ENCODE results near the gene GJC2. TPM values are rescaled to one million over a fixed set of nuclear protein-coding genes. Genes with fewer than 3 reads are reported as not detected.

The GJC2 gene
- total RNA-seq, 1 experiment from 2014 or later = 0.72 TPM

- DNase-seq (ENCODE audit: extremely low read depth, low read depth) = no peak
Observed at GRCh38 chr1:228112167-228112566, 37.6 kb upstream of the GJC2 start.

DNA sequence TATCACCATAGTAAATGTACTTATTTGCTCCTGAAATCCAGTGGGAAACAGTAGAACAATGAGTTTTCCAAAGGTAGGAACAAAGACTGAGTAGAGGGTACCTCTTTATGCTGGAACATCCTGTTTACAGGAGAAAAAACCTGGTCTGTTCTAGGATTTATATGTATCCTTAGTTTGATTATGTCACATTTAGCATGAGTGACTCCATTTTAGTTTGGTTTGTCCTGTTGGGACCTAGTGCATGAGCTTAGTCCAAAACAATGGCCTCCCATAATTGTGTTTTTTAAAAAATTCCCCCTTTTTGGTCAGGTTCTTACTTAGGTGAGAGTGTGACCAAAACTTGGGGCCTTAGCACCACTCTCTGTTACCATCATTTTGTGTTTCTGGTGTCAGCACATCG, 37.1 kb upstream of the GJC2 start:
- DNase-seq (ENCODE audit: extremely low read depth, low read depth) = no peak

GRCh38 chr1:228114827-228115226, 34.9 kb upstream of the GJC2 start:
- DNase-seq (ENCODE audit: extremely low read depth, low read depth) = no peak

DNA sequence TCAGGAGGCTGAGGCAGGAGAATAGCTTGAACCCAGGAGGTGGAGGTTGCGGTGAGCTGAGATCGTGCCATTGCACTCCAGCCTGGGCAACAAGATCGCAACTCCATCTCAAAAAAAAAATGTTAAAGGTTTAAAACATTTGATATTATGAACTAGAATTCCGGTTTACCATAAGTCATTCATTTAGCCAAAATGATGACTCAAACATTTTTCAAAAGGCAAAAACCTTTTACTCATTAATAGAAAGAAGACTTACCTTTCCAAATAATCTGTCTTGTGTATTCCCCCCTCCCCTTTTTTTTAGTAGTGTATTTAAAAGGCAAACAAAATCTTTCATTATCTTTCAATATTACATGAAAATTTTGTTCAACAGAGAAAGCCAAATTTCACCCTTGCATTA, 32.4 kb upstream of the GJC2 start:
- no peak for DNase-seq (ENCODE audit: extremely low read depth, low read depth)

DNA sequence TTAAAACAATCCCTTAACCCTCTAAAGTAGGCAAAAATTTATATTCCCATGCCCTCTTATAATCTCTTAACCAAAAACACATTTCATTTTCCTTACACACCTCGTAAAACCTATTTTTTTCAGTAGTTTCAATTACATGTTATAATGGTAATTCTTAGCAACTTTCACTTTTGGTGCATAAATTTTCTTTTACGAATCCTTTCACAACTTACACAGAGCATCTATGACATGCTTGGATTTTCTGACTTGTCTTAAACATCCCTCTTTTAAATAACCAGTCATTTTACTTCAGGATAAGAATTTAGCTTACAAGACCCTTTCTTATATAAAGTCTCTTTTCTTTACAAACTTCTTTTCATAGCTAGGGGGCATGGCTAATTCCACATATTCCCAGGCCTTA, 31.7 kb upstream of the GJC2 start:
- no peak for DNase-seq (ENCODE audit: extremely low read depth, low read depth)

- no peak for DNase-seq (ENCODE audit: extremely low read depth, low read depth)
Observed at GRCh38 chr1:228120351-228120750, 29.4 kb upstream of the GJC2 start.

GRCh38 chr1:228120857-228121489, 28.8 kb upstream of the GJC2 start:
- no peak for DNase-seq (ENCODE audit: extremely low read depth, low read depth)

DNA sequence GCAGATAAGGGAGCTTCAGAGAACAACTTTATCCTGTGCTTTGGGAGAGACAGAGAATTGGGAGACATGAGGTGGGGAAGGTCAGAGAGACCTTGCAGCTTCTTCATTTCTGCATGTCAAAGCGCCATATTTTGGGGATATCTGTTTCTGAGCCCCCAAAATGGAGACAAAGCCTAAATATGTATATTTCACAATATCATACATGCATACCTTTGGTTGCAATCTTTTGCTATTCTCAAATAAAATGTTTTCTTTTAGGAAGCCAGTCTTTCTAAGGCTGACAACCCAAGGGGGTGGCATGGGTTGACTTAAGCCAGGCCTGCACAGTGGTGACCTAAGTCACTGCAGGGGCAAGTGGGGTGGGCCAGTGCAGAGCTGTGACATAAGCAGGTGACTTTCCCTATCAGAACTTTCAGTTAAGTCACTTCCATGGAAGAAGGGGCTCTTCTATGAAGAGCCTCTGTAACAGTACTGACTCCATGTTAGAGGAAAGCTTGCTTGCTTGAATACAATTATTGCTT, 26.7 kb upstream of the GJC2 start:
- DNase-seq (ENCODE audit: extremely low read depth, low read depth) = no peak

DNA sequence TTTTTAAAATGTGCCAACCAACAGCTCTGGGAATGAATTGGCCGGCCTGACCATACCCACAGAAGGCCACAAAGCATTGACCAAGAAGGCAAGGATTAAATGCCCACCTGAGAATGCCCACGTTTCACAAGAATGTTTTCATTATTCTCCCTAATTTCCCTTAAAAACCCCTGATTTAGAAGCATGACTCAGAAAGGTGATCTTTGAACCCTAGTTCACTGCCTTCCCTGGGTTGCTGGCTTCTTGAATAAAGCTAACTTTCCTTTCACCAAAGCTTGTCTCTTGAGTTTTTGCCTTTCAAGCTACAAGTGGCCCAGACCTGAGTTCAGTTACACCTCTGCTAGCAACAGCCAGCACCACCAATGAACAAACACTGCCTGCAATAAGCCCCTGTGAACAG, 26.2 kb upstream of the GJC2 start:
- no peak for DNase-seq (ENCODE audit: extremely low read depth, low read depth)

DNA sequence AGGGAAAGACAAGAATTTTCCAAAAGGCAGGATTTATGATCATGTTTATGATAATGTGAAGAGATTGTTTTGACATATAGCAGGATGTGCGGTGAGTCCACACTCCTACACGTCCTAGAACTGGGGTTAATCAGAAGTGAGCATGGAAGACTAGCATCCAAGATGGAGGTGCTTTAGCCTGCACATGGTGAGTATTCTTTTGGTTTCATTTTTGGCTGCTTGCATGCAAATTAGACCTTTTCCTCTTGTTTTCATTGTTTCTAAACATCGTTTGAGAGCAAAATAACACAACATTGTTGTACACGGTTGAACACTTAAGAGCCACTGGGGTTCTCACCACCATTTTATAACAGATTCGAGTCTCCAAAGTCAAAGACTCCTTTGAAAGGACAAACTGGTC, 24.5 kb upstream of the GJC2 start:
- DNase-seq (ENCODE audit: extremely low read depth, low read depth) = no peak

- no peak for DNase-seq (ENCODE audit: extremely low read depth, low read depth)
Observed at GRCh38 chr1:228131766-228132165, 18.0 kb upstream of the GJC2 start.

- DNase-seq (ENCODE audit: extremely low read depth, low read depth) = no peak
Observed at GRCh38 chr1:228134591-228134990, 15.1 kb upstream of the GJC2 start.

DNA sequence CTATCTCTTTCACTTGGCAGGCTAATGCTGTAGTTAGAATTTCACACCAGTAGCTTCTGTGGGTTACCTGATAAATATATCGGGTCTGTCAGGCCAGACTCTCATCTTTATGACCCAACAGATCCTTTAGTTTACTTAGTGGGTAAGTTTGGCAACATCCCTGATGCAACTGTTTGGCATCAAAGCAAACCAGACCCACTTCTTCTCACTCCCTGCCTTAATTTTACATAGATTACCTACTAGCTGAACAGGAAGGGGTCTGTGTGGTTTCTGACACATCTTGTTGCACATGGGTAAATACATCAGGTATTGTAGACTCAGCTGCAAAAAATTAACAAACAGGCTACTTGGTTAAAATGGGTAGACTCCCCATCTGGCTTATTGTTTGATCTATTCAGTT, 12.8 kb upstream of the GJC2 start:
- no peak for DNase-seq (ENCODE audit: extremely low read depth, low read depth)

DNA sequence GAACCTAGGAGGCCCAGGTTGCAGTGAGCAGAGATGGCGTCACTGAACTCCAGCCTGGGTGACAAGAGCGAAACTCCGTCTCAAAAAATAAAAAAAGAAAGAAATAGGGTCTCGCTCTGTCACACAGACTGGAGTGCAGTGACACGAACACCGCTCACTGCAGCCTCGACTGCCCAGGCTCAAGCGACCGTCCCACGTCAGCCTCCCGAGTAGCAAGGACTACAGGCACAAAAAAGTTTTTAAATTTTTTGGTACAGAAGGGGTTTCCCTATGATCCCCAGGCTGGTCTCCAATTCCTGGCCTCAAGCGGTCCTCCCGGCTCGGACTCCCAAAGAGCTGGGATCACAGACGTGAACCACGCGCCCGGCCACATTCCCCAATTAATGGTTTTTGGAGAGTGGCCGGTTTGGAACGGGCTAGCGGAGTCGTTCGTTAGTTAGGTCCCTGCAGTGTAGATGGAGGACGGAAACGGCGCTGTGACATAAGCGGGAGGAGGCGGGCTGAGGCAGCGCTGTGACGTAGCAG, 10.3 kb upstream of the GJC2 start:
- DNase-seq (ENCODE audit: extremely low read depth, low read depth) = no peak

- peak; percentile 100 for DNase-seq (ENCODE audit: extremely low read depth, low read depth)
Observed at GRCh38 chr1:228139931-228140723, 9.6 kb upstream of the GJC2 start, which contains the start of gene GUK1. TSS of gene GUK1 (plus strand) at chr1:228140279. CDS start at chr1:228140303, 24 bp downstream.

GRCh38 chr1:228140724-228141225, 9.0 kb upstream of the GJC2 start:
- no peak for DNase-seq (ENCODE audit: extremely low read depth, low read depth)

GRCh38 chr1:228141226-228142044, 8.3 kb upstream of the GJC2 start:
- DNase-seq (ENCODE audit: extremely low read depth, low read depth) = no peak

DNA sequence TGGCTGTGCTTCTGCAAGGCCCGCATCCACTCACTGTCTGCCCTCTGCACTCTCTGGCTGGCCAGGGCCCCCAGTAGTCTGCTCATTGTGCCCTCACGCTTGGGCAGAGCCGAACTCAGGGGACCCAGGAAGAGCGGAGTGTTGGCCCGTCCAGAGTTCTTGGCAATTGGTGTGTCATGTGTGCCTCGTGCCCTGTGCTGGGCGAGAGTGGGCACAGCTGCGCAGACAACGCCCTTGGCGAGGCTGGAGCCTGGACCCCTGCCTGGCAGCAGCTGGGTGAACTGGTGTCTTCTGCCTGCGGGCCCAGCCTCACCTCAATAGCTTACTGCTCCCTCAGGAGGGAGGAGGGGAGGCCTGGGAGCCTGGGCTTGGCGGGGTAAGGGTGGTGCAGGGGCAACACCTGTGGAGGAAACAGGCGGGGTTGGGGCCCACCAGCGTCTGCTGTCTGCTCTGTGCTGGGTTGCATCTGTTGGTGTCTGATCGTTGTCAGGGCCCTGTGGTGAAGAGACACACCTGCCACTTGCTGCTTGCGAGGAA, 7.5 kb upstream of the GJC2 start:
- DNase-seq (ENCODE audit: extremely low read depth, low read depth) = no peak

DNA sequence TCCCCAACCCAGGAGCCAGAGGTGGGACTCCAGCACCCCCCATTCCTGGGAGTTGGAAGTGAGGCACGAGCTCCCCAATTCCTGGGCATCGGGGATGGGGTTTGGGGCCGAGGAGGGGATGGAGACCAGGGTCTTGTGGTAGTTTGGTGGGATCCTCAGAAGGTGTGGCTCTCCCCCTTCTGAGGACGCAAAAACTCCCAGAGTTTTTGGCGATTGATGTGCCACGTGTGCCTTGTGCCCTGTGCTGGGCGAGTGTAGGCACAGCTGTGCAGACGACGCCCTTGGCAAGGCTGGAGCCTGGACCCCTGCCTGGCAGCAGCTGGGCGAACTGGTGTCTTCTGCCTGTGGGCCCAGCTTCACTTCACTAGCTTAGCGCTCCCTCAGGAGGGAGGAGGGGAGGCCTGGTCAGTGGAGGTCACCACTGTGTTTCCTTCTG, 7.0 kb upstream of the GJC2 start:
- no peak for DNase-seq (ENCODE audit: extremely low read depth, low read depth)

DNA sequence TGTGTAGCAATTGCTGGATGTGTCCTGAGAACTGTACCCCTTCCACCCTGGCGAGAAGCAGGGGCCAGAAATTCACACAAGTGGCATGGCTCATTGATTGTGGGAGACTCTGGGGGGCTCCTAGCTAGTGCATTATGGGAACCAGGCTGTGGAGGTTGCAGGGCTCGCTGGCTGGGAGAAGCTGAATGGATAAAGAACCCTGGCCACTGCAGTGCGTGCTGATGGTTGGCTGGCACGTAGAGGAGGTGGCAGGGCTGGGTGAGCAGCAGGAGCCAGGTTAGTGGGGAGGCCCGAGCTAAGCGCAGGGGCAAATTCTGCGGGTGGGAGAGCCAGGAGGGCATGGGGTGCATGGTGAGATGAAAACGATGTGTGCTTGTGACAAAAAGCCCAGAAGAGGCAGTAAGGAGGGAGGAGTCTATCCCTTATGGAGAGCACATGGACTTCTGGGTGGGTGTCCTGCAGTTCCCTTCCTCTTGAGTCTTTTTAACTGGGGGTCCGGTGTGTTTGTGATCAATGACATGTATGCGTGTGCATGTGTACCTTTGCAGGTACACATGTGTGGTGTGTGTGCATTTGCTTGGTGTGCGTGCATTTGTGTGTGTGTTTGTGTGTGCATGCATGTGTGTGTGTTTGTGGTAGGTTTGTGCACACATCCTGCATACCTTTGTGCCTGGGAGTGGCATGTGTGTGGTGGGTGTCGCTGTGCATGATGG, 6.1 kb upstream of the GJC2 start:
- DNase-seq (ENCODE audit: extremely low read depth, low read depth) = no peak
